Osteoblast (primary cell): ENCODE results near the gene SP2. TPM values are rescaled to one million over a fixed set of nuclear protein-coding genes. Genes with fewer than 3 reads are reported as not detected.
"Not testable (repeated sequence)": the region's sequence is repeated elsewhere in the genome, so short reads cannot be mapped to it uniquely, and the experiment has no call there.

Experiments used
- DNase-seq: peaks from one replicate; pipeline ENCODE4 v3.0.0; 2011; ENCODE audit warnings: low spot score, mixed read lengths; ENCODE audit not compliant: insufficient read length; ENCODE audit errors: missing footprints
- H2AFZ ChIP-seq: 2 replicates; pipeline ENCODE4 v1.6.0; 2011; ENCODE audit warnings: mild to moderate bottlenecking, low read length
- H3K27ac ChIP-seq: 2 replicates; pipeline ENCODE4 v1.5.1; 2011; ENCODE audit warnings: mild to moderate bottlenecking, low read depth, low read length, moderate library complexity
- H3K27me3 ChIP-seq: 2 replicates; pipeline ENCODE4 v1.6.0; 2012; ENCODE audit warnings: mild to moderate bottlenecking, control low read depth, inconsistent platforms, low read length, moderate library complexity; ENCODE audit not compliant: insufficient read depth
- H3K36me3 ChIP-seq: 2 replicates; pipeline ENCODE4 v1.5.1; 2011; ENCODE audit warnings: mild to moderate bottlenecking, low read length, control low read depth, moderate library complexity; ENCODE audit not compliant: insufficient read depth
- H3K4me1 ChIP-seq: 2 replicates; pipeline ENCODE4 v1.5.1; 2011; ENCODE audit warnings: mild to moderate bottlenecking, low read length, control low read depth, moderate library complexity; ENCODE audit not compliant: insufficient read depth
- H3K4me2 ChIP-seq: 2 replicates; pipeline ENCODE4 v1.6.0; 2011; ENCODE audit warnings: mild to moderate bottlenecking, low read length; ENCODE audit not compliant: insufficient read depth
- H3K4me3 ChIP-seq: fragments of 200-600 bp; sonication (generic); 3 replicates; pipeline ENCODE4 v1.5.1; 2012; ENCODE audit warnings: mild to moderate bottlenecking, low read length, inconsistent platforms; ENCODE audit not compliant: insufficient read depth
- H3K79me2 ChIP-seq: 2 replicates; pipeline ENCODE4 v1.6.0; 2012; ENCODE audit warnings: mild to moderate bottlenecking, low read length, control low read depth, inconsistent platforms; ENCODE audit not compliant: insufficient read depth
- H3K9me3 ChIP-seq: 2 replicates; pipeline ENCODE4 v1.5.1; 2011; ENCODE audit warnings: low read depth, low read length, control low read depth
- H4K20me1 ChIP-seq: 2 replicates; pipeline ENCODE4 v1.6.0; 2012; ENCODE audit warnings: mild to moderate bottlenecking, low read length, control low read depth; ENCODE audit not compliant: insufficient read depth
- CTCF ChIP-seq: IDR thresholded peaks from 2 replicates; pipeline ENCODE4 v1.5.1; 2011; ENCODE audit warnings: mild to moderate bottlenecking, low read depth, low read length, moderate library complexity; ENCODE audit errors: extremely low read depth
- total RNA-seq: library from RNA; depleted of rRNA; stranded (reverse); fragments of >200 nt; gene quantifications from 2 replicates; pipeline ENCODE4 v1.2.3, GENCODE V29; 2012

Gene SP2
- total RNA-seq, 1 donor: 2.5 TPM

GRCh38 chr17:47917581-47917980 is 21.5 kb downstream of the SP2 start:
- no peak overlapping the region for H2AFZ ChIP-seq

GRCh38 chr17:47918006-47918405 is 22.0 kb downstream of the SP2 start:
- Histone ChIP-seq H3K9me3 (no peaks in the 10 kb centered on the region), H3K79me2 (no peaks in the 10 kb centered on the region), H3K27ac (no peak overlapping the region), H4K20me1 (peaks cover 2% of the 10 kb centered on the region), H3K4me3 (no peak overlapping the region), H3K36me3 (peaks cover 12% of the 10 kb centered on the region), H3K27me3 (no peaks in the 10 kb centered on the region), H3K4me2 (no peak overlapping the region), H3K4me1 (no peaks in the 10 kb centered on the region), H2AFZ (no peak overlapping the region)
- DNase-seq: no peak
- TF ChIP-seq CTCF: no peak

More at GRCh38 chr17:47917581-47917980, 21.5 kb downstream of the SP2 start:
- DNase-seq: no peak
- H3K4me2 ChIP-seq: no peak overlapping the region
- H3K4me3 ChIP-seq: no peak overlapping the region
- no peaks in the 10 kb centered on the region for H3K4me1 ChIP-seq
- peaks cover 2% of the 10 kb centered on the region for H4K20me1 ChIP-seq
- H3K27me3 ChIP-seq: no peaks in the 10 kb centered on the region
- peaks cover 11% of the 10 kb centered on the region for H3K36me3 ChIP-seq
- TF ChIP-seq CTCF: no peak
- no peaks in the 10 kb centered on the region for H3K9me3 ChIP-seq
- H3K79me2 ChIP-seq: no peaks in the 10 kb centered on the region
- H3K27ac ChIP-seq: no peak overlapping the region

GRCh38 chr17:47918991-47919390 is 23.0 kb downstream of the SP2 start:
- H3K4me3 ChIP-seq: no peak overlapping the region
- H3K36me3 ChIP-seq: peaks cover 19% of the 10 kb centered on the region
- TF ChIP-seq CTCF: no peak
- no peak for DNase-seq
- no peaks in the 10 kb centered on the region for H3K27me3 ChIP-seq
- no peak overlapping the region for H3K27ac ChIP-seq
- H3K4me1 ChIP-seq: no peaks in the 10 kb centered on the region
- no peak overlapping the region for H2AFZ ChIP-seq
- no peak overlapping the region for H3K4me2 ChIP-seq
- H4K20me1 ChIP-seq: peaks cover 2% of the 10 kb centered on the region
- no peaks in the 10 kb centered on the region for H3K79me2 ChIP-seq
- no peaks in the 10 kb centered on the region for H3K9me3 ChIP-seq

- not testable (repeated sequence) for H3K27me3 ChIP-seq, H2AFZ ChIP-seq, H3K4me3 ChIP-seq, H4K20me1 ChIP-seq, H3K9me3 ChIP-seq, DNase-seq, H3K4me1 ChIP-seq, H3K27ac ChIP-seq, H3K79me2 ChIP-seq, H3K4me2 ChIP-seq
- peaks cover 28% of the 10 kb centered on the region for H3K36me3 ChIP-seq
Observed at GRCh38 chr17:47919889-47920288, 23.9 kb downstream of the SP2 start.
